ENCODE data around the gene VEPH1. TPM values are rescaled to one million over a fixed set of nuclear protein-coding genes. Genes with fewer than 3 reads are reported as not detected.

The VEPH1 gene
- total and polyA plus RNA-seq, 2 donors (not counting 1 experiment from before 2014, with no cell fraction given): not detected

DNA sequence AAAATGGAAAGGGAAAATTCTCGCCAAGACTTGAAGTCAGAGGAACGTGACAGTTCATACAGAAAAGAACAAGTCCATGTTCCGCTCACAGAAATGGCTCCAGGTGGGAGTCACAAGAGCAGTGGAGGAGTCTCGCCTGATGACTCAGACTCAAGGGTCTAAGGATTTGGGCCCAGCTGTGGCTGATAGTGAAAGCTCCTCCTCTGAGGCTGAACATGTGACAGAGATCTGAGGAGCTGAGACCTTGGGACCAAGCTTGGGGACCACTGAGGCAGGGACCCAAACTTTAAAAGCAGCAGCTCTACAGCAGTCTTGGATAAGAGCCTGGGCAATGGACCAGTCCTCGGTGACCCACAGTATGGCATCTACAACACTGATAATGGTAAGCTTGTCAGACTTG, 9.3 kb upstream of the VEPH1 start:
- H3K36me3 ChIP-seq (replicated peaks in 1 of 2; ENCODE audit: control extremely low read depth in 1 of 2, control insufficient read depth in 1 of 2, extremely low read depth in 1 of 2, insufficient read depth in 2 of 2, low read length in 1 of 2): no peaks in the 10 kb centered on the region
- no peaks in the 10 kb centered on the region for H3K9me3 ChIP-seq (ENCODE audit: control extremely low read depth in 1 of 3, control insufficient read depth in 2 of 3, insufficient read depth in 1 of 3, low read length in 2 of 3)
- H4K20me1 ChIP-seq (ENCODE audit: control insufficient read depth, insufficient read depth, low read length, poor library complexity, severe bottlenecking): no peaks in the 10 kb centered on the region
- intact Hi-C loops (cut with micrococcal nuclease): no loop called here
- CTCF ChIA-PET: no interaction called here
- WGBS (ENCODE audit: insufficient coverage): 96% methylated on average over 4 of the region's 5 CpGs
- H3K4me2 ChIP-seq (replicated peaks; ENCODE audit: low read depth, low read length, poor library complexity, severe bottlenecking): no peak overlapping the region
- H3K27ac ChIP-seq (ENCODE audit: low read length in 2 of 2): no peak overlapping the region
- H3K4me1 ChIP-seq (ENCODE audit: control insufficient read depth in 2 of 2, insufficient read depth in 2 of 2, low read length in 2 of 2): no peaks in the 10 kb centered on the region
- no peak overlapping the region for H2AFZ ChIP-seq (ENCODE audit: insufficient read depth, low read depth, low read length, poor library complexity, severe bottlenecking)
- H3K4me3 ChIP-seq (ENCODE audit: control extremely low read depth in 1 of 5, extremely low read depth in 1 of 5, insufficient read depth in 1 of 5, low read depth in 2 of 5, low read length in 4 of 5): no peak overlapping the region
- TF ChIP-seq CTCF (IDR thresholded peaks at IDR 0.05) (no peak), EZH2 (IDR thresholded peaks at IDR 0.05; ENCODE audit: borderline replicate concordance, insufficient read depth, low read depth, low read length, poor library complexity, severe bottlenecking) (no peak)
- no peak overlapping the region for H3K9ac ChIP-seq (ENCODE audit: low read length)
- no peak for ATAC-seq (ENCODE audit: low read depth)
- H3K4me3 Mint-ChIP-seq: no peak overlapping the region
- H3K4me1 Mint-ChIP-seq: no peaks in the 10 kb centered on the region
- POLR2A ChIA-PET: no interaction called here
- no peak for DNase-seq
- H3K79me2 ChIP-seq (ENCODE audit: control insufficient read depth, insufficient read depth, low read length): no peaks in the 10 kb centered on the region
- H3K27ac Mint-ChIP-seq: no peak overlapping the region
- no peaks in the 10 kb centered on the region for H3K9me3 Mint-ChIP-seq (ENCODE audit: insufficient read depth)
- H3K27me3 Mint-ChIP-seq: peaks cover 1% of the 10 kb centered on the region
- H3K27me3 ChIP-seq (replicated peaks in 1 of 4; ENCODE audit: control extremely low read depth in 1 of 4, control insufficient read depth in 3 of 4, insufficient read depth in 4 of 4, low read length in 3 of 4): no peaks in the 10 kb centered on the region

DNA sequence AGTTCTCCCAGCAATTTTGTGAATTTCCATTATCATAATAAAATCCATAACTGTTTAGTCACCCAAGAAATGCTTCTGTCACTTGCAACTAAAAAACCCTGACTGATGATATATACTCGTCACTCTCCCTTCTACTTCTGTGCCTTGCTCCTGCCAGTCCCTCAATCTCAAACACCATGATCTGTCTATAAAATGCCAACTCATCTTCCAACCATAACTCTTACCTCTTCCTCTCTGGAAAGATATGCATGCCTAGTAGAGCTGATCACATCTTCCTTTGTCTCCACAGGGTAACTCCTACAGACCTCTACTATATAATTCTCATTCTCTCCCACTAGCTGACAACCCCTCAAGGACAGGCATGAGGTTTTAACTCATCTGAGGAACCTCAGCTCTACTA, 5.2 kb upstream of the VEPH1 start:
- Histone ChIP-seq H3K36me3 (replicated peaks in 1 of 2; ENCODE audit: control extremely low read depth in 1 of 2, control insufficient read depth in 1 of 2, extremely low read depth in 1 of 2, insufficient read depth in 2 of 2, low read length in 1 of 2) (no peaks in the 10 kb centered on the region), H3K4me3 (ENCODE audit: control extremely low read depth in 1 of 5, extremely low read depth in 1 of 5, insufficient read depth in 1 of 5, low read depth in 2 of 5, low read length in 4 of 5) (no peak overlapping the region), H3K79me2 (ENCODE audit: control insufficient read depth, insufficient read depth, low read length) (no peaks in the 10 kb centered on the region), H3K9ac (ENCODE audit: low read length) (no peak overlapping the region), H3K27me3 (replicated peaks in 1 of 4; ENCODE audit: control extremely low read depth in 1 of 4, control insufficient read depth in 3 of 4, insufficient read depth in 4 of 4, low read length in 3 of 4) (peaks cover 0 to 9% (median 0%) of the 10 kb centered on the region in 4 experiments), H3K4me2 (replicated peaks; ENCODE audit: low read depth, low read length, poor library complexity, severe bottlenecking) (no peak overlapping the region), H3K9me3 (ENCODE audit: control extremely low read depth in 1 of 3, control insufficient read depth in 2 of 3, insufficient read depth in 1 of 3, low read length in 2 of 3) (no peaks in the 10 kb centered on the region), H2AFZ (ENCODE audit: insufficient read depth, low read depth, low read length, poor library complexity, severe bottlenecking) (no peak overlapping the region), H4K20me1 (ENCODE audit: control insufficient read depth, insufficient read depth, low read length, poor library complexity, severe bottlenecking) (no peaks in the 10 kb centered on the region), H3K27ac (ENCODE audit: low read length in 2 of 2) (no peak overlapping the region), H3K4me1 (ENCODE audit: control insufficient read depth in 2 of 2, insufficient read depth in 2 of 2, low read length in 2 of 2) (no peaks in the 10 kb centered on the region)
- no peak for ATAC-seq (ENCODE audit: low read depth)
- no peak for DNase-seq
- WGBS (ENCODE audit: insufficient coverage): 67% methylated on average over 1 of the region's 1 CpG
- TF ChIP-seq EZH2 (IDR thresholded peaks at IDR 0.05; ENCODE audit: borderline replicate concordance, insufficient read depth, low read depth, low read length, poor library complexity, severe bottlenecking) (no peak), CTCF (IDR thresholded peaks at IDR 0.05) (no peak)
- no peak overlapping the region for H3K27ac Mint-ChIP-seq
- ChIA-PET CTCF (no interaction called here), POLR2A (no interaction called here)
- intact Hi-C loops (cut with micrococcal nuclease): no loop called here
- H3K4me1 Mint-ChIP-seq: no peaks in the 10 kb centered on the region
- peaks cover 19% of the 10 kb centered on the region for H3K27me3 Mint-ChIP-seq
- no peaks in the 10 kb centered on the region for H3K9me3 Mint-ChIP-seq (ENCODE audit: insufficient read depth)
- H3K4me3 Mint-ChIP-seq: no peak overlapping the region

Measured in B cell (primary cell).